Fibroblast of the conjunctiva (primary cell): ENCODE results near the gene TIE1.

Experiments used
- DNase-seq: peaks from one replicate; pipeline ENCODE4 v3.0.0-alpha.2; 2010; ENCODE audit warnings: low read depth

Gene TIE1

GRCh38 chr1:43312663-43313515 lies 12.1 kb downstream of the TIE1 start:
- DNase-seq: no peak

GRCh38 chr1:43313771-43314170 lies 13.0 kb downstream of the TIE1 start:
- DNase-seq: no peak

- no peak for DNase-seq
These were observed 13.5 kb downstream of the TIE1 start for GRCh38 chr1:43314233-43314632.

GRCh38 chr1:43315481-43315880 lies 14.7 kb downstream of the TIE1 start:
- no peak for DNase-seq

GRCh38 chr1:43315963-43316737 lies 15.4 kb downstream of the TIE1 start:
- DNase-seq: no peak

- DNase-seq: no peak
These were observed 16.1 kb downstream of the TIE1 start for GRCh38 chr1:43316738-43317520.

GRCh38 chr1:43317817-43318471 lies 17.2 kb downstream of the TIE1 start:
- no peak for DNase-seq

- no peak for DNase-seq
These were observed 18.0 kb downstream of the TIE1 start for GRCh38 chr1:43318831-43319230.

GRCh38 chr1:43319288-43319687 lies 18.5 kb downstream of the TIE1 start:
- DNase-seq: no peak

GRCh38 chr1:43319766-43320165 lies 19.0 kb downstream of the TIE1 start:
- DNase-seq: no peak

GRCh38 chr1:43321331-43321891 lies 20.6 kb downstream of the TIE1 start:
- no peak for DNase-seq

GRCh38 chr1:43322506-43322905 lies 21.7 kb downstream of the TIE1 start:
- no peak for DNase-seq

- no peak for DNase-seq
These were observed 24.0 kb downstream of the TIE1 start for GRCh38 chr1:43324810-43325209.

GRCh38 chr1:43325381-43325780 lies 24.6 kb downstream of the TIE1 start:
- DNase-seq: no peak

GRCh38 chr1:43327549-43328292 lies 26.9 kb downstream of the TIE1 start:
- peak; percentile 42 for DNase-seq

- DNase-seq: peak; percentile 34
These were observed 29.4 kb downstream of the TIE1 start for GRCh38 chr1:43329995-43330751.

GRCh38 chr1:43331688-43332087 lies 30.9 kb downstream of the TIE1 start:
- no peak for DNase-seq

- no peak for DNase-seq
These were observed 33.8 kb downstream of the TIE1 start for GRCh38 chr1:43334453-43335205.

GRCh38 chr1:43337588-43337987 lies 36.8 kb downstream of the TIE1 start, which contains the start of gene MPL:
TSS of gene MPL (plus strand) at chr1:43337818. CDS start at chr1:43337849, 31 bp downstream.
- DNase-seq: no peak
